ENCODE measurements around the gene SYF2.

The SYF2 gene

DNA sequence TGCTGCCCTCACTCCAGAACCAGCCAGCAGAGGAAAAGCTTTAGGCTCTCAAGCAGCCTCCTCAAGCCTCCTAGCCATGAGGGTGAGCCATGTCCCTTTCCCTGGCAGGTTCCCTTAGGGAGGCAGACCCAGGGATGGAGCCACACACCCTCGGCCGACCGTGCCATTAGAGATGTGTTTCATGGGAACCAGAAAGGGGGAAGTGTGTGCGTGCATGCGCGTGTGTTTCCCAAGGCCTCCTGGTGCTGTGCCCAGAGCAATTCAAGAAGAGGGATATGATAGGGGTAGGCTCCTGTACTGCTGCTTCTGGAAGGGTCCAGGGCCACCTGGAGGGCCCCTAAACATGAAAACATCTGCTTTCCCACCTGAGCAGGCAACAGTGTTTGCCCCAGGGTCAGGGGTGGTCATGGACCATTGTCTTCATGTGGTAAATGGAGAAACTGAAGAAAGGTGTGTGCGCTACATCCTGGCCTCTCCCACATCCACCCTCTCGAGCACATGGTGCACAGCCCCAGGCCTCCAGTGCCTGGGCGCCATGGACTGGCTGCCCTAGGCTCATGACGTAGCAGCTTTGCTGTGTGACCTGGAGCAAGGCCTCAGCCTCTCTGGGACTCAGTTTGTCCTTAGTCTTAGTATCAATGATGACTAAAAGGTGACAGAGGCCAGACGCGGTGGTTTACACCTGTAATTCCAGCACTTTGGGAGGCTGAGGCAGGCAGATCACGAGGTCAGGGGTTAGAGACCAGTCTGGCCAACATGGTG lies 48.1 kb downstream of the SYF2 start:
- no peak for DNase-seq (ENCODE audit: low read depth)

DNA sequence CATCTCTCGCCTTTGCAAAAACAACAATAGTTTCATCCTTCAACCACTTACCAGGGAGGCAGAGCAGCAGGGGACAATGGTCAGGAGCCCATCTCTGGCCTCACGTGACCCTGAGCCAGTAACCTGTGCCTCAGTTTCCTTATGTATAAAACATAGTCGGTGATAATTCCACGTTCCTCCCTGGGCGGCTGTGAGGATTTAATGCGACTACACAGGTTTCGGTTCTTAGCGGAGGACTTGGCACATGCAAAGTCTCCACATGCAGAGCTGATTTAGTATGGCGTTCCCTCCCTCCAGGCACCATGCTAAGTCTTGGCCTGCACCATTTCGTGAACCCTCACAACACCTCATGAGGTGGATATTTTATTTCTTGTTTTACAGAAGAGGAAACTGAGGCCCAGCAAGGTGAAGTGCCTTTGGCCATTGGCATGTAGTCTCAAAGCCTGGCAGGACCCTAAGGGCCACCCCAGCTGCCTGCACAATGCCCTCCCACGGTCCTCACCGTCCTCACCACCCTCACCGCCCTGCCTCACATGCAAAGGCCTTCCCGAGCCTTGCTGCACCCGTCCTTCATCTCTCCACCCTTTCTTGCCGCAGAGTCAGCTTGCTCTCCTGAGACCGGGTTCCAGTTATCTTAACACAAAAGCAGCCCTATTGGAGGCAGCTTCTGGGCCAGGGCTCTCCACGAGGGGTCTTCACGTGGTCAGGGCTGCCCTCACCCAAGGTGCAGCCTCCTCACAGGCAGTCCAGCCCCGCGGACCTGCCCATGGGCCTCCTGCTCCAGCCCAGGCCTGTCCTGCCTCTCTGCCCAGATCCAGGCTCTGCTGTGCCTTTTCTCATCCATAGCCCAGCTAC lies 48.9 kb downstream of the SYF2 start:
- no peak for DNase-seq (ENCODE audit: low read depth)

DNA sequence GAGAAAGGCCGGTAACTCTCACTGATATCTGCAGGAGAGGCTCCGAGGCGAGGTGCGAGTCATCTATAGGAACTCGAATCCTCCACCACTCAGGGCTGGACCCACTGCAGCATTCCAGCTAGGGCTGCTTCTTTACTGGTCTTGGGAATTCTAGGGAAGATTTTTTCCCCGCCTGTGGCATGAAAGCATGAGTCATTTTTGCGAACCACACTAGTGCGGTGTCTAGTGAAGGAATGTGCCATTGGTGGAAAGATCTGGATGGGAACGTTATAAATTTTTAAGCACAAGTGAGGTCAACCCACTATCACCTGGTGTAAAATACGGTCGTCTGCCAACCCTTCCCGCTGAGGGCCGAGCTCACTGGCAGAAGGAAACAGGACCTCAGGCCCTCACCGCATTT lies 49.7 kb downstream of the SYF2 start:
- DNase-seq (ENCODE audit: low read depth), result no peak

DNA sequence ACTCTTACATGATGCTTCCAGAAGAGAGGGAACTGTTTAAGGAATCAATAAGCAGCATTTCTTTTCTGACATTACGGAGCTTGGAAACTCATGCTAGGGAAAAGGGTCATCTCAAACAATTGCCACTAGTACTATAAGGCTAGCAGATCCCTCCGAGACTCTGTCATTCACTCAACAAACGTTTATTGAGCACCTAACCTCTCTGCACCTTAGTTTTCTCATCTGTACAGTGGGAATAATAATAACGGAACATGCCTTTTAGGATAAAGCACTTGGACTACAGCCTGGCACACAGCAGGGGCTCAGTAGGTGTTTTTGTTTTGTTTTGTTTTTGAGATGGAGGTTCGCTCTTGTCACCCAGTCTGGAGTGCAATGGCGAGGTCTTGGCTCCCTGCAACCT lies 51.3 kb downstream of the SYF2 start:
- DNase-seq (ENCODE audit: low read depth), result no peak

DNA sequence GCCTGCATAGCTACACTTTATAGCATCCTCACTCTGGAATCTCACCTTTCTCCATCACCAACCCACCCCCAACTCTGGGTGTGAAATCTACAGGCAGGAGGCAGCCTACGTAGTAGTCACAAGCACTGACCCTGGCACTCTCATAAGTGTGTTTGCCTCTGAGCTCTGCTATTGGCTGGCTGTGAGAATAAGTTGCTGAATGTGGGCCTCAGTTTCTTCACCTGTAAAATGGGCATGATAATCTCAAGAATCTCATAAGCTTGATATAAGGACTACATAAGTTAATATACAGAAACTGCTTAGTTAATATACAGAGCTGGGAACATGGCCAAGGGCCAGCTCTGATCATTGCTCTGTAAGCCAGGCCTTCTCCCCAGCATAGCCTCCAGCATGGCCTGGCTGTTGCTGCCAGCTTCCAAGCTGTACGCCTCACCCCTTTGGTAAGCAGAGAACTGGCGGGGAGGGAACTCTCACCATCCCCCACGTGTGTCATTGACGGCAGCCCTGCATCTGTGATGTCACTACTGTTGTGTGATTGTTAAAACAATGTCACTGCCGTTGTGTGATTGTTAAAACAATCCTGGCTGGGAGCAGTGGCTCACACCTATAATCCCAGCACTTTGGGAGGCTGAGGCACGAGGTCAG lies 53.3 kb downstream of the SYF2 start:
- DNase-seq (ENCODE audit: low read depth), result no peak

DNA sequence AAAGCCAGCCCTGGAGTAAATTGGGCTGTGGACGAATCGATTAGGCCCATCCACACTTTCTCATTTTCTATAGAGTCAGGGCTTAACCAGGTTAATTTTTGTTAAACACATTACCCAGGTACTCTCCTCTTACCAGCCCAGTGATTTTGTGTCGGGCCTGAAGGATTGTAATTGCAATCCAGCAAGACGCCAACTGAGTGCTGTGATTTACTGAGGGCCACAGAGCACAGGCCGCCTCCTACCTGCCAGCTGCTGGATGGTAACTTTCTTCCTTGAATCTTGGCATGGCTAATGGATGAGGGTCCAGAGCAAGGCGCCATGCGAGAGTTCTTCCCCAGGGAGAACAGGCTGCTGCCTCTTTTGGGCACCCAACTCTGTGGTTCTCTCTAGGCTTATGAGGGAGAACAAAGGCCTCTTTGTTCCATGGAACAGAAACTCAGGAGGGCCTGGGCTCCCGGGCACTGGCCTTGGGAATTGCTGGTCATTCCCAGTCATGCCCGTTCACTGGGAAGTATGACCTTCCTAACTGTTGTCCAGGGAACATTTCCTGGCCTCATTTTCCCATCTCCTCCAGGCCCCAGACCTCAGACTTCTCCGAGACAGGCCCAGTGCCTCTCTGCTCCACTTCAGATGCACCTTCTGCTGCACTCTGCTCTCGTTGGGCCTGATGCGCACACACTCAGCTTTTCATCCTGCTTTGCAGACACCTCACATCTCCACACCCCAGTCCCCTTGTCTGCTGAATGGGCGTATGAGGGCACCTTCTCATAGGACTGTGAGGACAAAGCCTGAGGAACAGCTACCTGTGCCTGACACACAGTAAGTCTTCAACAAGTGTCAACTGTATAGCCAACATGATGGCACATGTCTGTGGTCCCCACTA lies 57.3 kb downstream of the SYF2 start:
- DNase-seq (ENCODE audit: low read depth), result no peak

DNA sequence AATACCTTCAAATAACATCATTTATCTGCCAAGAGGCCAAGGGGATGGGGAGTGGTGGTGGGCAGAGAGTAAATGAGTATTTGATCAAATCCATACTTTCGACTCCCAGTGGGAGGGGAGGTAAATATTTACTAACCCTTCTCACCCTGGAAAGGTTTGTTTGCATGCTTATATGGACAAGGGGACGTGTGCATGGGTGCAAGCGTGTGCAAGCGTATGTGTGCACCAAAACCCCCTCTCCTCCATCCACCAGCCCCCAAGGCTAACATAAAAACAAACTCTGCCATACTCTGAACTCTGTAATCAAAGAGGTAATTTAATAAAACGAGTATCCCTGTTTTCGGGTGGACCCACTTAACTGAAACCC lies 58.0 kb downstream of the SYF2 start:
- no peak for DNase-seq (ENCODE audit: low read depth)

DNA sequence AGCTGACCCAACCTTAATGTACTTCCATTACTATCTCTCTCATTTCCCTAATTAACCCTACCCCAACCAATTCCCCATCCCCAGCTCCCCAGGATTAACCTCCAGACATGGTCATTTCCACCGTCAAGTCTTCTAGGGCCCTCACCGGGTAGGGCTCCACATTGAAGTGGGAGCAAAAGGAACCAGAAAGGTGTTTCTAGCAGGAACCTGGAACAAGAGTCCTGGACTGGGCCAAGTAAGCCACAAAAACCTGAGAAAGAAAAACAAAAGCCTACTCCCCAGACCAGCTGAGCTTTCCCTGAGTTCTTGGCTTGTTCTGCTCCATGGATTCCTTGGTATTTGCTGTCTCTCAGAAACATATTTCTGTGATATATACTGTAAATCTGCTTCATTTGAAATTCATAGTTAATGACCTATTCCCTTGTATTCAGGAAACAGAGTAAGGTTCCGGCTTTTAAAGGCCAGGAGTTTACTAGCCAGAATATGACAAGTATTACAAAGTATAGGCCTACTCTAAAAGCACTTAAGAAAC lies 58.4 kb downstream of the SYF2 start:
- no peak for DNase-seq (ENCODE audit: low read depth)

Data from T follicular helper cell (primary cell).